Fibroblast of skin of back (primary cell): ENCODE results near the gene CHD5.
A peak's percentile ranks its signal among the peaks of the same experiment; 100 is the strongest.

Experiments
- DNase-seq: peaks from one replicate; pipeline ENCODE4 v3.0.0-alpha.2; 2013

The CHD5 gene

DNA sequence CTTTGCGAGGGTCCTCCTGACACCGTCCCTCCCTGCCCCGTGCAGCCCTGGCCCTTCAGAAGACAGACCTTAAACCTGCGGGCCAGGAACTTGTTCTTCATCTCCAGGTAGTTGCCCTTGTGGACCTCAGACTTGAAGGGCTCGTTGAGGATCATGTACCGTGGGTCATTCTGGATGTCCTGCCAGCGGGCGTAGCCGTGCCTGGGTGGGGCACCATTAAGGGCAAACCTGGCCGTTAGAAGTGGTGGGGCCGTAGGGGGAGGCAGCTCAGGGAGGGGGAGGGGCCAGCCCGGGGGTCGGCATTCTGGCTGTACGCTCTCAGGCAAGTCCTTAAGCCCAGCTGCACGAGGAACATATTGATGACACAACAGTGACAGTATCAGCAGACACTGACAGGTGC lies 69.8 kb downstream of the CHD5 start:
- DNase-seq, result no peak

DNA sequence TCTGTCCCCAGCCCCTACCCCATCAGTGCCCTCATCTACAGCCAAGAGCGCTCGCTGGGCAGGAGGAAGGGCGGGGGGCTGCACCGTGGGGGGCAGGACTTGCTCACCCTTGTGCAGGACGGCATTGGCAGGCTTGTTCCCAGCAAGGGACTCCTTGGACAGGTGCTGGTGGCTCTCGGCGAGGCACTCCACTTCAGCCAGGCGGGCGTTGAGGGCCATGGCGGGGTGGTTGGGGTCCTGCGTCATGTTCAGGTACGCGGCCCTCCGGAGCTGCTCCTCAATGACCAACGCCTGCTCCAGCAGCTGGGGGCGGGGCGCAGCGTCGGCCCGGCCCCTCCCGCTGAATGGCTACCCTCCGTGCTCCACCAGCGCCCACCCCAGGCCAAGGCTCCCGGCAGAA lies 70.4 kb downstream of the CHD5 start:
- DNase-seq, result no peak

DNA sequence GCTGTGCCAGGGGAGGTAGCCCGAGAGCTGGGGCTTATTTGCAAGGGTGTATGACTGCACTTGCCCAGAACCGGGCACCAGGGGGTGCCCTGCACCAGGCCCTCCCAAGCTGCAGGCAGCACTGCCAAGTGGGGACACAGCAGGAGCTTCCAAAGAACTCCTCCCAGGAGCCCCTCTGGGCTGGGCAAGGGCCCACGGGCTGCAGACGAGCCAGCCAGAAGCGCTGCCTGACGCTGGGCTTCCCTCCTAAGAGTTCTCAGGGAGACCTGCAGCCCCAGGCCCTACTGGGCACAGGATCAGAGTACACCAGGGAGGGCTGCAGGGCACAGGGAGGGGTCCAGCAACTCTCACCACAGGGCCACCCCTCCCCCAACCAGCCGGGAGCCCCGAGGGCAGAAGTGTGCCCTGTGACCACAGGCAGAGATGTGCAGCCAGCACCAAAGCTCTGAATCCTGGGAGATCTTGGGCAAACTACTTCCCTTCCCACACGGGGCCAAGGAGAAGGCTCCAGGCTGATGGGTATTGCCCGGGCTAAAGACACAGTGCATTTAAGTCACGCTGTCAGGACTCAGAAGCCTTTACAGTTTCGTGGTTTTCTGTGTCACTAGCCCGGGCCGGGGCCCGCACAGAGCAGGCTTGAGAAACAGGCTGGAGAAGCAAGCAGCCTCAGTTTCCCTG lies 71.0 kb downstream of the CHD5 start:
- peak; percentile 21 for DNase-seq

DNA sequence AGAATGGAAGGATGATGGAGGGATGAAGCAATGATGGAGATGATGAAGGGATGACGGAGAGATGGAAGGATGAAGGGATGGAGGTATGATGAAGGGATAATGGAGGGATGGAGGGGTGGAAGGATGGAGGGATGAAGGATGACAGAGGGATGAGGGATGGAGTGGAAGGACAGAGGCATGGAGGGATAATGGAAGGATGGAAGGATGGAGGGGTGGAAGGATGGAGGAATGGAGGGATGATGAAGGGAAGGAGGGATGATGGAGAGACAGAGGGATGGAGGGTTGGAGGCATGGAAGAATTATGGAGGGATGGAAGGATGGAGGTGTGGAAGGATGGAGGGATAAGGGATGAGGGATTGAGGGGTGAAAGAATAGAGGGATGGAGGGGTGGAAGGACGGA lies 71.6 kb downstream of the CHD5 start:
- DNase-seq, result no peak

DNA sequence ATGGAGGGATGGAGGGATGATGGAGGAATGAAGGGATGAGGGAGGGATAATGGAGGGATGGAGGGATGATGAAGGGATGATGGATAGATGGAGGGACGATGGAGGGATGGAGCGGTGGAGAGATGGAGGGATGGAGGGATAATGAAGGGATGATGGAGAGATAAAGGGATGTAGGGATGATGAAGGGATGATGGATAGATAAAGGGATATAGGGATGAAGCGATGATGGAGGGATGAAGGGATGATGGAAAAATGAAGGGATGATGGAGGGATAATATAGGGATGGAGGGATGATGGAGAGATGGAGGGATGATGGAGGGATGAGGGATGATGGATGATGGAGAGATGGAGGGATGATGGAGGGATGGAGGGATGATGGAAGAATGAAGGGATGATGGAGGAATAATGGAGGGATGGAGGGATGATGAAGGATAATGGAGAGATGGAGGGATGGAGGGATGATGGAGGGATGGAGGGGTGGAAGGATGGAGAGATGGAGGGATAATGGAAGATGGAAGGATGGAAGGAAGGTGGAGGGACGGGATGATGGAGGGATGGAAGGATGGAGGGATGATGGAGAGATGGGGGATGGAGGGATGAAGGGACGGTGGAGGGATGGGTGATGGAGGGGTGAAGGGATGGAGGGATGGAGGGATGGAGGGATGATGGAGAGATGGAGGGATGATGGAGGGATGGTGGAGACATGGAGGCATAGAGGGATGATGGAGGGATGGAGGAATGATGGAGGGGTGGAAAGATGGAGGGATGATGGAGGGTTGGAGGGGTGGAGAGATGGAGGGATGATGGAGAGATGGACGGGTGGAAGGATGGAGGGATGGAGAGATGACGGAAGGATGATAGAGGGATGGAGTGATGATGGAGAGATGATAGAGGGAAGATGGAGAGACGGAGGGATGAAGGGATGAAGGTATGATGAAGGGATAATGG lies 72.4 kb downstream of the CHD5 start:
- DNase-seq, result no peak

- no peak for DNase-seq
Observed at GRCh38 chr1:6106977-6107376, 73.1 kb downstream of the CHD5 start.

GRCh38 chr1:6106321-6106731 lies 73.8 kb downstream of the CHD5 start:
- DNase-seq, result no peak

GRCh38 chr1:6105763-6106162 lies 74.4 kb downstream of the CHD5 start:
- no peak for DNase-seq

GRCh38 chr1:6105218-6105679 lies 74.9 kb downstream of the CHD5 start:
- DNase-seq, result no peak

DNA sequence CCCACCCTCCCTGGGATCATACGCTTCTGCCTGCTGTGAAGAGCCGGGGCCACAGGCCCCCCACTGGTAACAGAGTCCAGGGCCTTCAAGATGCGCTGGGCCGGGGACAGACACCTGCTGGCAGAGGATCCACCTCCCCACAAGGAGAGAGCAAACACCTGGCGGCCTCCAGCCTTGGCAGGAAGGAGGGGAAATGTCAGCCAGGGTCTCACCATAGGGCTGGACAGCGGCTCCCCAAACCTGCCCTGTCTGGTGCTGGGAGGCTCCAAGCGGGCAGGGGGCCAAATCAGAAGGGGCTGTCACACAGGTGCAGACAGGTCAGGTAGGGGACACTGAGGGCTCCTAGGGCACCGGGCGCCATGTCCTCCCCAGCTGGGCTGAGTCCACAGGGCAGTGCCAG lies 75.5 kb downstream of the CHD5 start:
- no peak for DNase-seq

GRCh38 chr1:6103854-6104530 lies 76.1 kb downstream of the CHD5 start:
- no peak for DNase-seq

DNA sequence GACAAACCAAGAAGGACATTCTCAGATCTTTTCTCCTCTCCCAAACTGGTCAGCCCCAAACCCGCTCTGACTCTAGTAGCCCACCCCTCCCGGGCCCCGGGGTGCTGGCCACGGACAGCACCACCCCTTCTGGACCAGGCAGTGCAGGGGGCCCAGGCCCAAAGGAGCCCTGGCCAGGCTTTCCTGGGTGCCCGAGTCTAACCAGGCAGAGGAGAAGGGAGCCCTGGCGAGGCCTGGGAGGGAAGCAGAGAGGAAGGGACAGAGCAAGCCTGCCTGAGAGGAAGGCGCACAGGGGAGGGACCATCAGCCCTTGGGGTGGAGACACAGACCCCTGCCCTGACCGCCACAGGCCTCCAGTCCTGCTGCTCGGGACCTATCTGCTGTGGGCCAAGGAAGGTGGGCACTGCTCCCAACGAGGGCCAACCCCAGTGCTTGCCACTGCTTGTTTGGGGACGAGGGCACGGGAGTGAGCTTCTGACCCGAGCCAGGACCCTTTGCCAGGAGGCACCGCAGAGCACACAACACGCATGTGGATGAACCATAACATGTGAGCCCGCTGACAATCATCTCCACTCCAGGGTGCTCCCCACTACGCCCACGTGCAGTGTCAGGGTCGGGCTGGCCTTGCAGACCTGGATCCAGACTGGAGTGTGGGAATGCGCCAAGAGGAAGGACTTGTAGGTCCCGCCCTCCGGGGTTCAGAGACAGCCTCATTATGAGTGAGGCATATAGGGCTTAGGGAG lies 76.8 kb downstream of the CHD5 start:
- DNase-seq, result no peak

DNA sequence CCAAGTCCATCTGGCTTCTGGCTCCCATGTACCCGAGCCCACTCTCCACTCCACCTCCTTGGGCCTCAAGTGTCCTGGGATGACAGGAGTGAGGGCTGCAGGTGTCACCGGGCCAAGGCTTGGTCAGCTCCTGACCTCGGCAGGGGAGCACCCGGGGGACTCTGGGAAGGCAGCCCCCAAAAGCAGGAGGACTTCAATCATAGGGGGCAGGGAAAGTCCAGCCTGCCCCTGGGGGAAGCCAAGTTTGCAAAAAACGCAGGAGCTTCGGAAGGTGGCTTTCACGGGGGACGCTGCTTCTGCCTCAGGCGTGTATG lies 77.6 kb downstream of the CHD5 start:
- DNase-seq, result no peak

DNA sequence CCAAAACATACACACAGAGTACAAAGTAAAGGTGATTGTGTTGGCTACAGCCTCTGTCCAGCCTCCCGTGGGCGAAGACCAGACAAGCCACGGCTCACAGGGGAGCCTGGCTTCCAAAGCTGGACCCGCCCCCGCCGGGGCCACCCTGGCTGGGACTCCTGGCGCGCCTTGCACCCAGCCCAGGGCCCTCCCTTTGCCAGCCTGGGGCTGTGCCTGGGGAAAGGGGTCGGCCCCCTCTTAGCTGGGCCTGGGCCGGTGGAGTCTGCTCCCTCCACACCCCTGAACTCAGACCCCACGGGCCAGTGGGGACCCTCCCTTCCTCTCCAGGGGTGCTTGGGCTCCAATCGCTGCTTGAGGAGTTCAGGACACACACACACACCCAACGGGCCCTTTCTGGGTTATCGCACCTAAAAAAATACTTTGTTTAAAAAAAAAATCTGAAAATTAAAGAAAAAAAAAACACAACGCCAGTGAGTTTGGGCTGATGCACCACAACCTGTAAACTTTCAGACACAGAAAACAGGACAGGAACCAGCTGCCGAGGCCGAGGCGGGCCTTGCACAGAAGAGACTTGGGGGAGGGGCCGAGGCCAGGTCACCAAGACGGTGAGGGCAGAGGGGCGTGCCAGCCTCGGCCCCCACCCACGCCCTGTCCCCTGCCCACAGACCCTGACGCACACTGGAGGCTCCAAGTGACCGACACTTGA lies 78.1 kb downstream of the CHD5 start:
- DNase-seq, result no peak

DNA sequence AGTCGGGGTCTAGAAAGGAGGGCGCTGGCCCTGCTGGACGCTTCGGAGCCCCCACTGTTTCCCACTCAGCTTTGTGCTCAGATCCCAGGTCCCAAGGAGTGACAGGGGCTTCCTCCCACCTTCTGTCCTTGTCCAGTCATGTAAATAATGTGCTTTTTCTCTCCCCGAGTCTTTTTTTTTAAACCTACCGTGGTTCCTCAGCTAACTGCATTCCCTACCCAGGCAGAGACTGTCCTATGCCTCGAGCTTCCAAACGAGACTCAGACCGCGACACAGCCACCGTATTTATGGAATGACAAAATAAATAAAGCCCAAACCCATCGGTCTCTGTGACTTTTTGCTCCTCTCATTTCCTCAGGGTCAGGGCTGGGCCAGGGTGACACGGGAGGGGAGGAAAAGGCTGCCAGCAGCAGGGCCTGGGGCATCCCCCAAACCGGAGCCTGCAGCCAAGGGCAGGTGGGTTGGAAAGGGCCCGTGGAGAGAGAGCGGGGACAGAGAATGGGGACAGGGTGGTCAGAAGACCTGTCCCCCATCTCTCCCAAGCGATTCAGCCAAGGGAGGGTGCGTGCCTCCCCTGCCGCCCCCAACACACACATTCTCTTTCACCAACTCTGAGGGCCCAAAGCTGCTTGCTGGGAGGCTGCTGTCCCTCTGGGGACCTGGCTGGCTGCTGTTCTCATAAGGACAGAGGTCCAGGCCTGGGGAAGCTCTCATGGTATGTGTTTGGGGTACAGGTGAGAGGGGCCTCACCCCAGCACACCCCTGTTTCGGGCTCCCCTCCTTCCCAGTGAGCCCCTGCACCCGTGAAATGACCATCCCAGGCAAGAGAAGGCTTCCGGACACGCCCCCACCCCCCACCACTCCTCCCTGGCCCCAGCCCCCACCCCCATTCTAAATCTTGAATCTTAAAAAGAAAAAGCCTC lies 79.0 kb downstream of the CHD5 start:
- no peak for DNase-seq

GRCh38 chr1:6099787-6100765 lies 80.0 kb downstream of the CHD5 start:
- no peak for DNase-seq

DNA sequence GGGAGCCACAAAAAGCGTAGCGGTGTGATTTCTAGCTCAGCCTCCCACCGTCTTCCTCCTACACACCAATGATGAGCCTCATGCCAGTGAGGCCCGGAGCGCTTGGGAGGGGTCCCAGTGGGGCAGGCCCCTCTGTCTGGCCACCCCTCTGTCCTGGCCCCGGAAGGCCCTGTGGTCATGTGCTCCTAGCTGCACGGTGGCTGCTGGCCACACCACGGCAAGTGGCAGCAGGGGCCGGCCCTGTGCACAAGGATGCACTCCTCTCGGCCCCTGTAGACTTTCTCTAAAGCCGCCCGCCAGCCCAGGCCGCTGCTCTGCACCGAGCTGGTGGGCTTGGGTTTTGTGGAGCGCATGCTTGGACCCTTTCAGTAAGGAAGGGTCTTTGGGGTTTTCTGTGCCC lies 80.8 kb downstream of the CHD5 start:
- DNase-seq, result no peak

DNA sequence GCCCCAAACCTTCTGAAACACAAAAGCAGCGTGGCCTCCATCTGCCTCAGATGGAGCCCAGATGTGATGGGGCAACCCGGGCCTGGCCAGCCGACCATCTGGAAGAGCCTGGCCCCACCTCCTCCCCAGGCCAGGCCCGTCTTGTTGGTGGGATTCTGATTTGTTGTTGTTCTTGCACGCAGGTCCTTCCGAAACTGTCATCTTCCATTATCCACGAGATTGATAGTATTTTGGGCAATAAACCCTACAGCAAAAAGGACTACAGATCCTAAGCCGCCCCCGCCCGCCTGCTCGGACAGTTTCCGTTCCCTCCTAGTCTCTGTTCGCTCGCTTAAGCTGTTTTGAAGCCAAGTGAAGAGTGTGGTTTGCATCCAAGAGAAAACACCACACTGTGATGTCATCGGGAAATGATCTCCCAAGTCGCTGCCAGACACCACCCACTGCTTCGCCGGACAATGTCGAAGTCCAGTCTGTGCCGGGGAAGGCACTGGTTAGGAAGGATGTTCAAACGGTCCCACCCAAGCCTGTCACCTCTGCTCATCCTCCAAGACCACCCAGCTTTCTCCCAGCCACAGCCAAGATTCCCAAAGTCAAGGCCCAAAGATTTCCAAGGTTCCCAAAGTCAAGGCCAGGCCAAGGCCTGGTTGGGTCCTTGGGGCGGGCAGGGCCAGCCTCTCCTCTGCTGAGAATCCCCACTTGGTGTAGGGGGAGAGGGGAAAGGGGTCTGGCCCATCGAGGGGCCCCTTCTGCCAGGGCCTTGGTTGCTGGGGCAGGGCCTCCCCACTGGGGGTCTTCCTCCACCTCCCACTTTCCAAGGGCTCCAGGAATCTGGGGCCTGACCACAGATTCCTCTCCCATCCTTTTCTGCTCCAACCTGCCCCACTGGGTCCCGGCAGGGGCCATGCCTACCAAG lies 81.6 kb downstream of the CHD5 start:
- peak; percentile 45 for DNase-seq

- DNase-seq, result no peak
Observed at GRCh38 chr1:6097824-6098223, 82.3 kb downstream of the CHD5 start.
